ENCODE data around the gene RLBP1. TPM values are rescaled to one million over a fixed set of nuclear protein-coding genes. Genes with fewer than 3 reads are reported as not detected.

Gene RLBP1
- total and polyA plus RNA-seq, 12 donors, result 0.10 to 0.16 TPM; not detected in 10

GRCh38 chr15:89175617-89176191 is 45.7 kb downstream of the RLBP1 start:
- 53 to 67% (median 60%) methylated on average over 12 to 13 of the region's 13 CpGs for WGBS, 4 donors
- TF ChIP-seq POLR2A (IDR thresholded peaks at IDR 0.05) (no peak), CTCF (IDR thresholded peaks at IDR 0.05) (no peak)
- H3K27ac ChIP-seq, result peak overlapping the region in 1 of 5 donors; percentile 4
- H3K4me3 ChIP-seq, result no peak overlapping the region
- intact Hi-C loops (cut with DNase I), result loop anchor here in 1 of 2 donors (5.0 to 10.0 kb wide), 2 partner anchors 91 to 118 kb away; partner anchors contain the start of gene ABHD2
- H3K36me3 ChIP-seq (replicated peaks in 1 of 2), result peaks cover 0 to 34% of the 10 kb centered on the region in 2 donors
- H3K9me3 ChIP-seq (replicated peaks in 1 of 3), result no peaks in the 10 kb centered on the region
- peak in 4 of 7 donors; percentile 24 to 49 (median 41) for DNase-seq
- H3K4me1 ChIP-seq (replicated peaks in 1 of 2), result peaks cover 7 to 18% of the 10 kb centered on the region in 2 donors
- no peaks in the 10 kb centered on the region for H3K27me3 ChIP-seq

DNA sequence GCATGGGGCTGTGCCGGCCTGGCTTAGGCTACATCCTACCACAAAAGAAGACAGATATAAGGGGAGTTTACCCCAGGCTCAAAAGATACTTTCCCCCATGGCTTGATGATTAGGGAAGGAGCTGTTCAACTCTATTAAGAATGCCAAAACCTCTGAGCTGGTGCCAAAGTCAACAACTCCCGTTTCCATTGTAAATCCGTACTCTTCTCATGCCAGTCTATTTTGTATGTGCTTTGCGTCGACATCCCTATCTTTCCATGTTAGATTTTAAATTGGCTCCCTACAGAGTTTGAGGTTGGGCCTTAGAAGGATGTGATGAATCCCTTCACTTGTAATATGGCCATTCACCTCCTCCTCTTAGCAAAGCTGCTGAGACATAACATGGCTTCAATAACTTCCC is 46.9 kb downstream of the RLBP1 start:
- H3K9me3 ChIP-seq (replicated peaks in 1 of 3), result no peaks in the 10 kb centered on the region
- H3K4me3 ChIP-seq, result no peak overlapping the region
- intact Hi-C loops (cut with DNase I), result loop anchor here in 1 of 2 donors (10.0 kb wide), 1 partner anchor 90 kb away; the partner anchor contains the start of gene ABHD2
- DNase-seq, result peak in 1 of 7 donors; percentile 12
- H3K4me1 ChIP-seq (replicated peaks in 1 of 2), result peaks cover 7 to 18% of the 10 kb centered on the region in 2 donors
- H3K36me3 ChIP-seq (replicated peaks in 1 of 2), result peaks cover 0 to 31% of the 10 kb centered on the region in 2 donors
- no peak for TF ChIP-seq CTCF (IDR thresholded peaks at IDR 0.05)
- TF ChIP-seq POLR2A (IDR thresholded peaks at IDR 0.05), result no peak
- WGBS, 4 donors, result 62 to 70% (median 64%) methylated on average over 5 of the region's 5 CpGs
- H3K27me3 ChIP-seq, result no peaks in the 10 kb centered on the region
- no peak overlapping the region for H3K27ac ChIP-seq

GRCh38 chr15:89172921-89173320 is 48.5 kb downstream of the RLBP1 start:
- Histone ChIP-seq H3K4me3 (no peak overlapping the region), H3K36me3 (replicated peaks in 1 of 2) (peaks cover 0 to 20% of the 10 kb centered on the region in 2 donors), H3K27me3 (no peaks in the 10 kb centered on the region), H3K4me1 (replicated peaks in 1 of 2) (peaks cover 0 to 16% of the 10 kb centered on the region in 2 donors), H3K9me3 (replicated peaks in 1 of 3) (no peaks in the 10 kb centered on the region), H3K27ac (peak overlapping the region in 1 of 5 donors; percentile 49)
- intact Hi-C loops (cut with DNase I), result loop anchor here in 1 of 2 donors (10.0 kb wide), 1 partner anchor 88 kb away; the partner anchor contains the start of gene ABHD2
- 68 to 75% (median 74%) methylated on average over 2 of the region's 2 CpGs for WGBS, 4 donors
- TF ChIP-seq CTCF (IDR thresholded peaks at IDR 0.05) (no peak), POLR2A (IDR thresholded peaks at IDR 0.05) (no peak)
- DNase-seq, result peak in 1 of 7 donors; percentile 15

- intact Hi-C loops (cut with DNase I), result loop anchor here in 1 of 2 donors (10.0 kb wide), 1 partner anchor 87 kb away; the partner anchor contains the start of gene ABHD2
- Histone ChIP-seq H3K4me3 (no peak overlapping the region), H3K36me3 (replicated peaks in 1 of 2) (peaks cover 0 to 7% of the 10 kb centered on the region in 2 donors), H3K27ac (no peak overlapping the region), H3K9me3 (replicated peaks in 1 of 3) (no peaks in the 10 kb centered on the region), H3K4me1 (replicated peaks in 1 of 2) (peaks cover 14 to 31% of the 10 kb centered on the region in 2 donors), H3K27me3 (no peaks in the 10 kb centered on the region)
- TF ChIP-seq POLR2A (IDR thresholded peaks at IDR 0.05), result no peak
- peak; percentile 54 to 72 (median 64) for TF ChIP-seq CTCF (IDR thresholded peaks at IDR 0.05)
- WGBS, 4 donors, result 60 to 66% (median 63%) methylated on average over 12 of the region's 12 CpGs
- DNase-seq, result peak; percentile 33 to 79 (median 61)
Measured at GRCh38 chr15:89171136-89172072, 50.0 kb downstream of the RLBP1 start.
